ENCODE measurements around the gene RTP2.

- TF ChIP-seq EZH2phosphoT487 (IDR thresholded peaks at IDR 0.05; ENCODE audit: low read depth, severe bottlenecking, unreplicated experiment) (no peak), EZH2 (IDR thresholded peaks at IDR 0.05; ENCODE audit: borderline replicate concordance) (no peak), CTCF (IDR thresholded peaks at IDR 0.05; ENCODE audit: poor library complexity) (no peak)
Measured at GRCh38 chr3:187695449-187695848, 6.9 kb downstream of the RTP2 start.

All from hepatocyte (in vitro differentiated cells).